Measurements from ENCODE around the gene EFCAB12. TPM values are rescaled to one million over a fixed set of nuclear protein-coding genes. Genes with fewer than 3 reads are reported as not detected.

Gene EFCAB12
- total RNA-seq (2021) (2.0 and 2.2 TPM in 2 replicates), Bru-seq, nascent RNA (percentile 33 among the genes with signal in this experiment), BruChase-seq, experiment 1, labeled RNA remaining after a 2-hour chase (percentile 39 among the genes with signal in this experiment), BruChase-seq, experiment 2, labeled RNA remaining after a 6-hour chase (percentile 39 among the genes with signal in this experiment)
- long read RNA-seq: 0 reads

GRCh38 chr3:129428376-129429079 is at the start of gene EFCAB12:
EFCAB12 (minus strand) TSS chr3:129428636; CDS start chr3:129428488, 148 bp downstream.
- Histone ChIP-seq H3K79me2 (ENCODE audit: low read depth) (no peaks in the 10 kb centered on the region), H3K4me3 (peak within 1 kb of the TSS; percentile 60; the same call in 1 of the 2 replicates), H3K27ac (no peak within 1 kb of the TSS), H3K36me3 (ENCODE audit: low read depth) (peaks cover 27% of the 10 kb centered on the region), H2AFZ (peak within 1 kb of the TSS; percentile 69; the same call in 1 of the 2 replicates), H3K4me1 (replicated peaks; ENCODE audit: insufficient read depth) (peaks cover 12% of the 10 kb centered on the region; the same call in 1 of the 2 replicates), H3F3A (ENCODE audit: insufficient read depth, low read depth) (peaks cover 36% of the 10 kb centered on the region; the same call in 1 of the 2 replicates), H3K9me2 (ENCODE audit: insufficient read depth) (no peaks in the 10 kb centered on the region), H3K27me3 (ENCODE audit: insufficient read depth, low read depth) (no peaks in the 10 kb centered on the region), H3K9me3 (ENCODE audit: insufficient read depth, low read depth) (no peaks in the 10 kb centered on the region), H4K20me1 (ENCODE audit: insufficient read depth) (no peaks in the 10 kb centered on the region), H3K4me2 (peak within 1 kb of the TSS; percentile 88)
- CTCF ChIA-PET: interaction anchor here (0.6 kb wide), 1 partner anchor 376 kb away, joined by 9 read pairs; no protein-coding TSS in a partner anchor
- TF ChIP-seq EZH2 (IDR thresholded peaks at IDR 0.05; ENCODE audit: low read depth) (no peak), CTCF (conservative IDR thresholded peaks at IDR 0.05) (no peak)
- DNase-seq: peak; percentile 73 to 95
- intact Hi-C loops (cut with micrococcal nuclease; ENCODE audit: unreplicated experiment): no loop called here
- POLR2A ChIA-PET (ENCODE audit: unreplicated experiment): interaction anchor here (0.6 to 0.9 kb wide), 7 partner anchors 47 to 1690 kb away, joined by 3 to 6 read pairs (median 4); no protein-coding TSS in a partner anchor
- BruUV-seq (replicated peaks): TSS peak; percentile 19

- no peaks in the 10 kb centered on the region for H3K9me3 ChIP-seq (ENCODE audit: insufficient read depth, low read depth)
- DNase-seq: no peak
- H4K20me1 ChIP-seq (ENCODE audit: insufficient read depth): no peaks in the 10 kb centered on the region
- TF ChIP-seq CTCF (conservative IDR thresholded peaks at IDR 0.05) (no peak), EZH2 (IDR thresholded peaks at IDR 0.05; ENCODE audit: low read depth) (no peak)
- ChIA-PET CTCF (interaction anchor here (0.5 kb wide), 1 partner anchor 81 kb away, joined by 3 read pairs; no protein-coding TSS in a partner anchor), POLR2A (ENCODE audit: unreplicated experiment) (no interaction called here)
- H3K9me2 ChIP-seq (ENCODE audit: insufficient read depth): no peaks in the 10 kb centered on the region
- no peak overlapping the region for H3K4me2 ChIP-seq
- BruUV-seq (replicated peaks): no TSS peak
- H2AFZ ChIP-seq: no peak overlapping the region
- no peaks in the 10 kb centered on the region for H3F3A ChIP-seq (ENCODE audit: insufficient read depth, low read depth)
- no peaks in the 10 kb centered on the region for H3K79me2 ChIP-seq (ENCODE audit: low read depth)
- no peaks in the 10 kb centered on the region; the same call in 1 of the 2 replicates for H3K36me3 ChIP-seq (ENCODE audit: low read depth)
- no peak overlapping the region for H3K27ac ChIP-seq
- H3K4me1 ChIP-seq (replicated peaks; ENCODE audit: insufficient read depth): no peaks in the 10 kb centered on the region
- H3K4me3 ChIP-seq: no peak overlapping the region
- H3K27me3 ChIP-seq (ENCODE audit: insufficient read depth, low read depth): no peaks in the 10 kb centered on the region
- intact Hi-C loops (cut with micrococcal nuclease; ENCODE audit: unreplicated experiment): no loop called here
Measured at GRCh38 chr3:129476586-129476985, 48.1 kb upstream of the EFCAB12 start.

GRCh38 chr3:129475863-129476262 is 47.4 kb upstream of the EFCAB12 start:
- H4K20me1 ChIP-seq (ENCODE audit: insufficient read depth): no peaks in the 10 kb centered on the region
- no peaks in the 10 kb centered on the region for H3K79me2 ChIP-seq (ENCODE audit: low read depth)
- POLR2A ChIA-PET (ENCODE audit: unreplicated experiment): no interaction called here
- H3K9me3 ChIP-seq (ENCODE audit: insufficient read depth, low read depth): no peaks in the 10 kb centered on the region
- BruUV-seq (replicated peaks): no TSS peak
- CTCF ChIA-PET: interaction anchor here (0.5 to 0.6 kb wide), 2 partner anchors 81 to 90 kb away, joined by 3 to 14 read pairs; no protein-coding TSS in a partner anchor
- intact Hi-C loops (cut with micrococcal nuclease; ENCODE audit: unreplicated experiment): no loop called here
- TF ChIP-seq CTCF (conservative IDR thresholded peaks at IDR 0.05) (no peak), EZH2 (IDR thresholded peaks at IDR 0.05; ENCODE audit: low read depth) (no peak)
- no peaks in the 10 kb centered on the region for H3F3A ChIP-seq (ENCODE audit: insufficient read depth, low read depth)
- no peaks in the 10 kb centered on the region; the same call in 1 of the 2 replicates for H3K36me3 ChIP-seq (ENCODE audit: low read depth)
- H3K27me3 ChIP-seq (ENCODE audit: insufficient read depth, low read depth): no peaks in the 10 kb centered on the region
- H3K4me1 ChIP-seq (replicated peaks; ENCODE audit: insufficient read depth): no peaks in the 10 kb centered on the region
- no peak overlapping the region for H3K4me2 ChIP-seq
- no peak overlapping the region for H3K4me3 ChIP-seq
- H2AFZ ChIP-seq: no peak overlapping the region
- no peak overlapping the region for H3K27ac ChIP-seq
- no peaks in the 10 kb centered on the region for H3K9me2 ChIP-seq (ENCODE audit: insufficient read depth)
- DNase-seq: no peak
